ENCODE results near the gene GPR84. TPM values are rescaled to one million over a fixed set of nuclear protein-coding genes. Genes with fewer than 3 reads are reported as not detected.
A peak's percentile ranks its signal among the peaks of the same experiment; 100 is the strongest.

The GPR84 gene
- total and polyA plus RNA-seq, 2 experiments from 2014 or later: not detected

DNA sequence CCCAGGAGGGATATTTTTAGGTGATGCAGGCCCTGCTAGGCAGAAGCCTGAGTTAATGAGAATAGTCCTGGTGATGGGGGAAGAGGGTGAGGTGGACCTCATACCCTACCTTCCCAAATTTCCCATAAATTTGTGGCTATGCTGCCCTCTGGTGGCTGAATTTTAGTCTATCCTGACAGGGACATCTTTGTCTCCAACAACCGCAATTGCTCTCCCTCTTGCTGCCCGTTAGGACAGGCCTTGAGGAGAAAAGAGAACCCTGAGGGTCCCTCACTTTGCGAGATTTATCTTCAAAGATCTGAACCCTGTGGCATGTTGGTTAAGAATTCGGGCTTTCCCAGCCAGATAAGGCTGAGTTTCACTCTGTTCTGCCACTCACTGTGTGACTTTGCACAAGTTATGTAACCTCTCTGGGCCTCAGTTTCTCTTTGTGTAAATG is 30.0 kb upstream of the GPR84 start:
- peaks cover 20% of the 10 kb centered on the region for H3K27me3 Mint-ChIP-seq (ENCODE audit: insufficient read depth, low read depth, poor library complexity)
- no peaks in the 10 kb centered on the region for H3K9me3 Mint-ChIP-seq
- H3K27me3 ChIP-seq (ENCODE audit: insufficient read depth): peaks cover 15% of the 10 kb centered on the region
- 0 out of 2 replicates have a peak, but pooled peaks cover 9% of the 10 kb centered on the region for H3K9me2 ChIP-seq (ENCODE audit: insufficient read depth)
- H3K4me2 ChIP-seq: 0 out of 2 replicates have a peak overlapping the region, but pooled peaks have one; percentile 60
- H2AFZ ChIP-seq: no peak overlapping the region
- no peak for TF ChIP-seq JUNB (IDR thresholded peaks at IDR 0.05; ENCODE audit: unreplicated experiment)
- TF ChIP-seq, protein P1, sequence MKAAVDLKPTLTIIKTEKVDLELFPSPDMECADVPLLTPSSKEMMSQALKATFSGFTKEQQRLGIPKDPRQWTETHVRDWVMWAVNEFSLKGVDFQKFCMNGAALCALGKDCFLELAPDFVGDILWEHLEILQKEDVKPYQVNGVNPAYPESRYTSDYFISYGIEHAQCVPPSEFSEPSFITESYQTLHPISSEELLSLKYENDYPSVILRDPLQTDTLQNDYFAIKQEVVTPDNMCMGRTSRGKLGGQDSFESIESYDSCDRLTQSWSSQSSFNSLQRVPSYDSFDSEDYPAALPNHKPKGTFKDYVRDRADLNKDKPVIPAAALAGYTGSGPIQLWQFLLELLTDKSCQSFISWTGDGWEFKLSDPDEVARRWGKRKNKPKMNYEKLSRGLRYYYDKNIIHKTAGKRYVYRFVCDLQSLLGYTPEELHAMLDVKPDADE (IDR thresholded peaks at IDR 0.05): no peak
- TF ChIP-seq, protein P2, sequence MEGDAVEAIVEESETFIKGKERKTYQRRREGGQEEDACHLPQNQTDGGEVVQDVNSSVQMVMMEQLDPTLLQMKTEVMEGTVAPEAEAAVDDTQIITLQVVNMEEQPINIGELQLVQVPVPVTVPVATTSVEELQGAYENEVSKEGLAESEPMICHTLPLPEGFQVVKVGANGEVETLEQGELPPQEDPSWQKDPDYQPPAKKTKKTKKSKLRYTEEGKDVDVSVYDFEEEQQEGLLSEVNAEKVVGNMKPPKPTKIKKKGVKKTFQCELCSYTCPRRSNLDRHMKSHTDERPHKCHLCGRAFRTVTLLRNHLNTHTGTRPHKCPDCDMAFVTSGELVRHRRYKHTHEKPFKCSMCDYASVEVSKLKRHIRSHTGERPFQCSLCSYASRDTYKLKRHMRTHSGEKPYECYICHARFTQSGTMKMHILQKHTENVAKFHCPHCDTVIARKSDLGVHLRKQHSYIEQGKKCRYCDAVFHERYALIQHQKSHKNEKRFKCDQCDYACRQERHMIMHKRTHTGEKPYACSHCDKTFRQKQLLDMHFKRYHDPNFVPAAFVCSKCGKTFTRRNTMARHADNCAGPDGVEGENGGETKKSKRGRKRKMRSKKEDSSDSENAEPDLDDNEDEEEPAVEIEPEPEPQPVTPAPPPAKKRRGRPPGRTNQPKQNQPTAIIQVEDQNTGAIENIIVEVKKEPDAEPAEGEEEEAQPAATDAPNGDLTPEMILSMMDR (conservative IDR thresholded peaks at IDR 0.05; ENCODE audit: low read depth in 2 of 2): peak; percentile 80 to 83
- TF ChIP-seq, protein P3, sequence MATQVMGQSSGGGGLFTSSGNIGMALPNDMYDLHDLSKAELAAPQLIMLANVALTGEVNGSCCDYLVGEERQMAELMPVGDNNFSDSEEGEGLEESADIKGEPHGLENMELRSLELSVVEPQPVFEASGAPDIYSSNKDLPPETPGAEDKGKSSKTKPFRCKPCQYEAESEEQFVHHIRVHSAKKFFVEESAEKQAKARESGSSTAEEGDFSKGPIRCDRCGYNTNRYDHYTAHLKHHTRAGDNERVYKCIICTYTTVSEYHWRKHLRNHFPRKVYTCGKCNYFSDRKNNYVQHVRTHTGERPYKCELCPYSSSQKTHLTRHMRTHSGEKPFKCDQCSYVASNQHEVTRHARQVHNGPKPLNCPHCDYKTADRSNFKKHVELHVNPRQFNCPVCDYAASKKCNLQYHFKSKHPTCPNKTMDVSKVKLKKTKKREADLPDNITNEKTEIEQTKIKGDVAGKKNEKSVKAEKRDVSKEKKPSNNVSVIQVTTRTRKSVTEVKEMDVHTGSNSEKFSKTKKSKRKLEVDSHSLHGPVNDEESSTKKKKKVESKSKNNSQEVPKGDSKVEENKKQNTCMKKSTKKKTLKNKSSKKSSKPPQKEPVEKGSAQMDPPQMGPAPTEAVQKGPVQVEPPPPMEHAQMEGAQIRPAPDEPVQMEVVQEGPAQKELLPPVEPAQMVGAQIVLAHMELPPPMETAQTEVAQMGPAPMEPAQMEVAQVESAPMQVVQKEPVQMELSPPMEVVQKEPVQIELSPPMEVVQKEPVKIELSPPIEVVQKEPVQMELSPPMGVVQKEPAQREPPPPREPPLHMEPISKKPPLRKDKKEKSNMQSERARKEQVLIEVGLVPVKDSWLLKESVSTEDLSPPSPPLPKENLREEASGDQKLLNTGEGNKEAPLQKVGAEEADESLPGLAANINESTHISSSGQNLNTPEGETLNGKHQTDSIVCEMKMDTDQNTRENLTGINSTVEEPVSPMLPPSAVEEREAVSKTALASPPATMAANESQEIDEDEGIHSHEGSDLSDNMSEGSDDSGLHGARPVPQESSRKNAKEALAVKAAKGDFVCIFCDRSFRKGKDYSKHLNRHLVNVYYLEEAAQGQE (IDR thresholded peaks at IDR 0.05; ENCODE audit: unreplicated experiment): no peak
- TF ChIP-seq STAT1 (IDR thresholded peaks at IDR 0.05; ENCODE audit: unreplicated experiment): no peak
- TF ChIP-seq, protein P4, sequence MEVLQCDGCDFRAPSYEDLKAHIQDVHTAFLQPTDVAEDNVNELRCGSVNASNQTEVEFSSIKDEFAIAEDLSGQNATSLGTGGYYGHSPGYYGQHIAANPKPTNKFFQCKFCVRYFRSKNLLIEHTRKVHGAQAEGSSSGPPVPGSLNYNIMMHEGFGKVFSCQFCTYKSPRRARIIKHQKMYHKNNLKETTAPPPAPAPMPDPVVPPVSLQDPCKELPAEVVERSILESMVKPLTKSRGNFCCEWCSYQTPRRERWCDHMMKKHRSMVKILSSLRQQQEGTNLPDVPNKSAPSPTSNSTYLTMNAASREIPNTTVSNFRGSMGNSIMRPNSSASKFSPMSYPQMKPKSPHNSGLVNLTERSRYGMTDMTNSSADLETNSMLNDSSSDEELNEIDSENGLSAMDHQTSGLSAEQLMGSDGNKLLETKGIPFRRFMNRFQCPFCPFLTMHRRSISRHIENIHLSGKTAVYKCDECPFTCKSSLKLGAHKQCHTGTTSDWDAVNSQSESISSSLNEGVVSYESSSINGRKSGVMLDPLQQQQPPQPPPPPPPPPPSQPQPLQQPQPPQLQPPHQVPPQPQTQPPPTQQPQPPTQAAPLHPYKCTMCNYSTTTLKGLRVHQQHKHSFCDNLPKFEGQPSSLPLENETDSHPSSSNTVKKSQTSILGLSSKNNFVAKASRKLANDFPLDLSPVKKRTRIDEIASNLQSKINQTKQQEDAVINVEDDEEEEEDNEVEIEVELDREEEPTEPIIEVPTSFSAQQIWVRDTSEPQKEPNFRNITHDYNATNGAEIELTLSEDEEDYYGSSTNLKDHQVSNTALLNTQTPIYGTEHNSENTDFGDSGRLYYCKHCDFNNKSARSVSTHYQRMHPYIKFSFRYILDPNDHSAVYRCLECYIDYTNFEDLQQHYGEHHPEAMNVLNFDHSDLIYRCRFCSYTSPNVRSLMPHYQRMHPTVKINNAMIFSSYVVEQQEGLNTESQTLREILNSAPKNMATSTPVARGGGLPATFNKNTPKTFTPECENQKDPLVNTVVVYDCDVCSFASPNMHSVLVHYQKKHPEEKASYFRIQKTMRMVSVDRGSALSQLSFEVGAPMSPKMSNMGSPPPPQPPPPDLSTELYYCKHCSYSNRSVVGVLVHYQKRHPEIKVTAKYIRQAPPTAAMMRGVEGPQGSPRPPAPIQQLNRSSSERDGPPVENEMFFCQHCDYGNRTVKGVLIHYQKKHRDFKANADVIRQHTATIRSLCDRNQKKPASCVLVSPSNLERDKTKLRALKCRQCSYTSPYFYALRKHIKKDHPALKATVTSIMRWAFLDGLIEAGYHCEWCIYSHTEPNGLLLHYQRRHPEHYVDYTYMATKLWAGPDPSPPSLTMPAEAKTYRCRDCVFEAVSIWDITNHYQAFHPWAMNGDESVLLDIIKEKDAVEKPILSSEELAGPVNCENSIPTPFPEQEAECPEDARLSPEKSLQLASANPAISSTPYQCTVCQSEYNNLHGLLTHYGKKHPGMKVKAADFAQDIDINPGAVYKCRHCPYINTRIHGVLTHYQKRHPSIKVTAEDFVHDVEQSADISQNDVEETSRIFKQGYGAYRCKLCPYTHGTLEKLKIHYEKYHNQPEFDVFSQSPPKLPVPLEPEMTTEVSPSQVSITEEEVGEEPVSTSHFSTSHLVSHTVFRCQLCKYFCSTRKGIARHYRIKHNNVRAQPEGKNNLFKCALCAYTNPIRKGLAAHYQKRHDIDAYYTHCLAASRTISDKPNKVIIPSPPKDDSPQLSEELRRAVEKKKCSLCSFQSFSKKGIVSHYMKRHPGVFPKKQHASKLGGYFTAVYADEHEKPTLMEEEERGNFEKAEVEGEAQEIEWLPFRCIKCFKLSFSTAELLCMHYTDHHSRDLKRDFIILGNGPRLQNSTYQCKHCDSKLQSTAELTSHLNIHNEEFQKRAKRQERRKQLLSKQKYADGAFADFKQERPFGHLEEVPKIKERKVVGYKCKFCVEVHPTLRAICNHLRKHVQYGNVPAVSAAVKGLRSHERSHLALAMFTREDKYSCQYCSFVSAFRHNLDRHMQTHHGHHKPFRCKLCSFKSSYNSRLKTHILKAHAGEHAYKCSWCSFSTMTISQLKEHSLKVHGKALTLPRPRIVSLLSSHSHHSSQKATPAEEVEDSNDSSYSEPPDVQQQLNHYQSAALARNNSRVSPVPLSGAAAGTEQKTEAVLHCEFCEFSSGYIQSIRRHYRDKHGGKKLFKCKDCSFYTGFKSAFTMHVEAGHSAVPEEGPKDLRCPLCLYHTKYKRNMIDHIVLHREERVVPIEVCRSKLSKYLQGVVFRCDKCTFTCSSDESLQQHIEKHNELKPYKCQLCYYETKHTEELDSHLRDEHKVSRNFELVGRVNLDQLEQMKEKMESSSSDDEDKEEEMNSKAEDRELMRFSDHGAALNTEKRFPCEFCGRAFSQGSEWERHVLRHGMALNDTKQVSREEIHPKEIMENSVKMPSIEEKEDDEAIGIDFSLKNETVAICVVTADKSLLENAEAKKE (CRISPR knock-in tag; IDR thresholded peaks at IDR 0.05): peak; percentile 60; the same call in 1 of the 2 replicates
- H3K4me1 ChIP-seq (ENCODE audit: insufficient read depth): peaks cover 34% of the 10 kb centered on the region
- H3K4me3 Mint-ChIP-seq: no peak overlapping the region; the same call in 2 of the 3 replicates
- peak; percentile 96 for DNase-seq (ENCODE audit: low spot score)
- H3K27ac ChIP-seq (ENCODE audit: low read depth): no peak overlapping the region
- no peaks in the 10 kb centered on the region for H3K79me2 ChIP-seq (replicated peaks; ENCODE audit: insufficient read depth)
- peaks cover 38% of the 10 kb centered on the region for H3K4me1 Mint-ChIP-seq
- no peak overlapping the region for H3K4me3 ChIP-seq
- H3K36me3 ChIP-seq (ENCODE audit: insufficient read depth): 0 out of 2 replicates have a peak, but pooled peaks cover 5% of the 10 kb centered on the region
- H3K36me3 Mint-ChIP-seq (ENCODE audit: low read depth): peaks cover 39% of the 10 kb centered on the region
- no peaks in the 10 kb centered on the region; the same call in 1 of the 2 replicates for H4K20me1 ChIP-seq (replicated peaks; ENCODE audit: insufficient read depth)
- no peaks in the 10 kb centered on the region for H3F3A ChIP-seq (replicated peaks; ENCODE audit: low read depth)
- peak; percentile 45 for ATAC-seq
- H3K27ac Mint-ChIP-seq: no peak overlapping the region
